LNCAP (cell line): Measurements from ENCODE around the gene RFC2.
A peak's percentile ranks its signal among the peaks of the same experiment; 100 is the strongest.

Experiments
- TF ChIP-seq, protein P1 (sequence below): fragments of 450-650 bp; IDR thresholded peaks from 2 replicates; pipeline ENCODE4 v1.5.1; 2017; ENCODE audit warnings: mild to moderate bottlenecking

Gene RFC2

DNA sequence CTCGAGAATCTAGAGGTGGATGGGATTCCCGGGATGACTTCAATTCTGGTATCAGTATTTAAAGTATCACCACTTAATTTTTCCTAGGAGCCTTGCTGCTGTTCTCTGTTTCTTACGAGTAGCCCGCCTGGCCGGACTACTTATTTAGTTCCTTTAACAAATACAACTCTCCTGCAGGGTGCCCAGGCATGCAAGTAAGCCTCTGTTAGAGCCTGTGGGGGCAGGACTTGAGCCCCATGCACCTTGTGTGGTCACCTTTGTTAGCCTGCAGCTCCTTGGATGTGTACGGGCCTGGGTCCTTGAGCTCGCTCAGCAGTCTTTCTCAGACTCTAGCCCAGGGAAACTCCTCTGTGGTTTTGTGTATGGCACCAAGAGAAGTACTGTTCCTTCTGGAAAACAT is 63.9 kb downstream of the RFC2 start:
- TF ChIP-seq, protein P1, sequence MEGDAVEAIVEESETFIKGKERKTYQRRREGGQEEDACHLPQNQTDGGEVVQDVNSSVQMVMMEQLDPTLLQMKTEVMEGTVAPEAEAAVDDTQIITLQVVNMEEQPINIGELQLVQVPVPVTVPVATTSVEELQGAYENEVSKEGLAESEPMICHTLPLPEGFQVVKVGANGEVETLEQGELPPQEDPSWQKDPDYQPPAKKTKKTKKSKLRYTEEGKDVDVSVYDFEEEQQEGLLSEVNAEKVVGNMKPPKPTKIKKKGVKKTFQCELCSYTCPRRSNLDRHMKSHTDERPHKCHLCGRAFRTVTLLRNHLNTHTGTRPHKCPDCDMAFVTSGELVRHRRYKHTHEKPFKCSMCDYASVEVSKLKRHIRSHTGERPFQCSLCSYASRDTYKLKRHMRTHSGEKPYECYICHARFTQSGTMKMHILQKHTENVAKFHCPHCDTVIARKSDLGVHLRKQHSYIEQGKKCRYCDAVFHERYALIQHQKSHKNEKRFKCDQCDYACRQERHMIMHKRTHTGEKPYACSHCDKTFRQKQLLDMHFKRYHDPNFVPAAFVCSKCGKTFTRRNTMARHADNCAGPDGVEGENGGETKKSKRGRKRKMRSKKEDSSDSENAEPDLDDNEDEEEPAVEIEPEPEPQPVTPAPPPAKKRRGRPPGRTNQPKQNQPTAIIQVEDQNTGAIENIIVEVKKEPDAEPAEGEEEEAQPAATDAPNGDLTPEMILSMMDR, result no peak

DNA sequence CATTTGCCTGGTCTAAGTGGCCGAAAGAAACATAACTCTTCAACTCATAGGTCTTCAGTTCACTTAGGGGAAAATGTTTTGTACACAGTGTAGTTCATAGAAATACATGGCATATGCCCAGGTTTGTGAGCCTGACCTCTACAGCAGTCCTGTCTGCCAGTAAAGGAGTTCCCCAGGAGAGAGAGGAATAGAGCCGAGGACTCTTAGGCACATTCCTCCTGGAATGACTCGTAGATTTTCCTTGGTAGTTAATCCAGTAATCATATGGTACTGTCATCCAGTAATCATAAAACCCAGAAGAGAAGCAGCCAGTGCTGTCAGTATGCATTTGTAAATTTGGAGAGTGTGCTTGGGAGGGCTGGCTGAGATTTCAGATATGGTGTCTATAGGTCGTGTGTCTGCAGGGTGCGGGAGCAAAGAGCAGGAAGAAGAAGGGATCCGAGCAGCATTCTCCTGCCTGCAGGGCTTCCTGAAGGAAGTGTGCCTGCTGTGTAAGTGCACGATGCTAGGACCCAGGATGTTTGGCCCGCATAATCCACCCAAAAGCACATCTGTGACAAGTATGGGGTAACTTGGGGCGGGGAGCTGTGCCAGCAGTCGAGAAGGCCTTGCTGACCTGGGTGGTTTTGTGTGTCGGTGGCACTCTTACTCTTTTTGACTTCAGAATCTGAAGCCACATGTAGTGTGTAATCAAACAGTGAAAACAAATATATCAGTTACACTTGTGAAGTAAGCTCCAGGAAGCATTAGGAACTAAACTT is 66.1 kb downstream of the RFC2 start:
- TF ChIP-seq, protein P1, result no peak

DNA sequence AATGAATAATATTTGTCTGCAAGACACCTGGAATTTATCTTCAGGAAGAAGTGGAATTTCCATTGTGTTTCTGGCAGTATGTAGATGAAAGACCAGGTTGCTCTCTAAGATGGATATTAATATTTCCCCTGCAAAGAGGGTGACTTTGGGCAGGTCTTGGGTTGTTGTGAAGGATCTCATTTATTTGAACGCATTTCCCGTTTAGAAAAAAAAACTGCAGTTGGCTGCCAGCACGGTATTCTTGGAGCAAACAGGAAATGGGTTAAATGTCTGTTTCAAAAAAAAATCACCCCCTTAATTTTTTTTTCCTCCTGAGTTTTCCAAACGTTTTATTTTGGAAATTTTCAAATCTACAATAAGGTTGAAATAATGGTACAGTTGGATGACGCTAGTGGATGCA is 68.6 kb downstream of the RFC2 start:
- TF ChIP-seq, protein P1, result no peak

DNA sequence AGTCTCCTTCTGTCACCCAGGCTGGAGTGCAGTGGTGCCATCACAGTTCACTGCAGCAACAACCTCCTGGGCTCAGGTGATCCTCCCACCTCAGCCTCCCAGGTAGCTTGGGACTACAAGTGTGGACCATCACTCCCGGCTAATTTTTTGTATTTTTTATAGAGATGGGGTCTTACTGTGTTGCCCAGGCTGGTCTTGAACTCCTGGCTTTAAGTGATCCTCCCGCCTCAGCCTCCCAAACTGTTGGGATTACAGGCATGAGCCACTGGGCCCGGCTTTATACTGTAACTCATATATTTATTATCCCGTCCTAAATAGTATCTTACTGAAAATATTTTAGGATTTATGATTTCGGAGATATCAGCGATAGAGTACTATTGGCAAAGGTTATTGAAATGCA is 69.2 kb downstream of the RFC2 start:
- TF ChIP-seq, protein P1, result no peak

DNA sequence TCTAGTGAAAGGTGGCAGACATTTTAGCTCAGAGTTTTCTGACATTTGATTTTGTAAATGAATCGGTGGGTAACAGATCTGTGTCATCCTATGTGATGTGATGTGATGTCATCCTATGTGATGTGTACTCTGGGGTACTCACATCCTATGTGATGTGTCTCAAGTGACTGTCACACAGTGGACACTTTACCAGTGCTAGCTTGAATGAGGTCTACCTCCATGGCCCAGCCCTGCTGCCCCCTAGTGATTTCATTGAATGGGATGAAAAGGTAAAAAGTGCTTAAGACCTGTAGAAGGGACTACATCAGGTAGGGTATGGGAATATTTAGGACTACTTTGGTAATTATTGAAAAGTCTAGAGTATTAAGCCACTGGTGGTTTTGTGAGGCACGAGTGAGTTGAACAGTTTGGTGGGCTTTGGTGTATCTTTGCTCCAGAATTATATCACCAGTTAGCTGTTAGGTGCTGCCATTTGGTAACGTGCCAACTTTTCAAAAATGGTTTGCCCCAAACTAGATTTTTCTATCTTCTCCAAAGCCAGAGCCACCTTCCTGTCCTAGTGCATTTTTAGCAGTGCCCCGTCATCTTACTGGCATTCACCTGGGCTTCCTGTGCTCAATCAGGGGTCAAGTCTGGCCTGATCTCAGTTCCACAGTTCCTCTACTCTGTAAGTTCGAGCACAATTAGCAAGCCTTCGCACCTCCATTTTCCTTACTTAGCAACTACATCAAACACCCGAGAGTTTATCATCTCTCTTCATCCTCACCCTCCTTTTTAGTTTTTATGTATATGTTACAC is 70.3 kb downstream of the RFC2 start:
- TF ChIP-seq, protein P1, result peak; percentile 35; the same call in 1 of the 2 replicates

DNA sequence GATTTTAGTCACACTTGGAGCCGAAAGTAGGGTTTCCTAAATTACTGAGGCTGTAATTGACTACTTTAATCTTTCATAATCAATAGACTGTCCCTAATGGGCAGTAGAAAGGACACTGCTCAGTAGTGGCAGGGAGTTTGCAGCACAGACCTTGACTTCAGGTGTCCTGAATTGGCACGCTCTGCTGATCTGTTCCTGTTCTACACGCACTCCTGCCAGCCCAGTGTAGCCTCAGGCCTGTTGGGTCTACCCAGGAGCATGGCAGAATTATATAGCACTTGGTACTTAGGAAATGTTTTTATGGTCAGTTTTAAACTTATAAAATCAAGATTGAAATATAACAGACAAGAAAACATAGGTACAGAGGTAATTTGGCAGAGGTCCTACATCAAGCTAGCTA is 71.1 kb downstream of the RFC2 start:
- TF ChIP-seq, protein P1, result no peak

DNA sequence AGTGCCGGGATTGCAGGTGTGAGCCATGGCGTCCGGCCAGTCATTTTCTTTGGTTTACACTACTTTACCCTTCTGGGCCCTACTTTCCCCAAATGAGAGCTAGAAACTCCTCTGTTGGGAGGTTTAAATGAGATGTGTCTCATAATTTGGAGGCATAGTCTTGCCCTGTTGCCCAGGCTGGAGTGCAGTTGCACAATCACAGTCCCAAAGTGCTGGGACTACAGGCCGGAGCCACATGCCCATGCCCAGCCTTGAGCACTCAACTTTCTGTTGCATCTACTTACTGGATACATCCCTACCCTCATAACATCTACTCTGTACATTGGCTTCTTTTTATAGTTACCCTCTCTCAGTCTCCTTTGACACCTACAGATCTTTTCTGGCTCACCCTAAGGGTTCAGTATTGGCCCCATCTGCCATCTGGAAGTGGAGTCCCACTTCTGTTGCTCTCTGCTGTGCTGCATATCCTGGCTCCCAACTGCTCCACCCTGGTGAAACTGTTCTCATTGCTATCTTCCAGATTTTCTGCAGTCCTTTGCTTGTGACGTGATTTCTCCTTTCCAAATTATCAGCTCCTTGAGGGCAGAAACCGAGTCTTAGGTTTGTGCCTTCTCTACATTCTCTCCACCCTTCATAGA is 71.6 kb downstream of the RFC2 start:
- TF ChIP-seq, protein P1, result no peak
